NCI-H1694 treated with DMSO at 0.1 percent for 48 hours (cell line): ENCODE results near the gene CYTIP.

Experiments
- DNase-seq: peaks from one replicate; lab custom pipeline; 2025; lab: John Stamatoyannopoulos, UW

Gene CYTIP

GRCh38 chr2:157463002-157463401 is 19.1 kb upstream of the CYTIP start:
- DNase-seq, result no peak

DNA sequence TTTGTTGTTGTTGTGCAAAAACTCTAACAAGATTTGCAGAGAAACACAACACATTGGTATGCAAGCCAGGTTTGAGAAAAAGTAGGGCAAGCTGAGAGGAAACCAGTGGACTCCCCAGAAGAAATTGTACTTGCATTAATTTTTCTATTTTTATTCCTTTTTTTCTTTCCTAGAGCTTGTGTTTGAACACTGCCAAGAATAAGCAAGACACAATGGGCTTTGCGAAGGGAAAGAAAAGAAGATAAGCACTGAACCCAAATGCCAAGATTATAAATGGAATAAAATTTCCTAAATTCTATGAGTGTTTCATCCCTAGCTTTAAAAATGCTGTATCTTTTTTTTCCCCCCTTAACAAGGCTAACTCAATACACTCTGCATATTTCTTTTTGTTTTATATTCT is 17.0 kb upstream of the CYTIP start:
- DNase-seq, result no peak

DNA sequence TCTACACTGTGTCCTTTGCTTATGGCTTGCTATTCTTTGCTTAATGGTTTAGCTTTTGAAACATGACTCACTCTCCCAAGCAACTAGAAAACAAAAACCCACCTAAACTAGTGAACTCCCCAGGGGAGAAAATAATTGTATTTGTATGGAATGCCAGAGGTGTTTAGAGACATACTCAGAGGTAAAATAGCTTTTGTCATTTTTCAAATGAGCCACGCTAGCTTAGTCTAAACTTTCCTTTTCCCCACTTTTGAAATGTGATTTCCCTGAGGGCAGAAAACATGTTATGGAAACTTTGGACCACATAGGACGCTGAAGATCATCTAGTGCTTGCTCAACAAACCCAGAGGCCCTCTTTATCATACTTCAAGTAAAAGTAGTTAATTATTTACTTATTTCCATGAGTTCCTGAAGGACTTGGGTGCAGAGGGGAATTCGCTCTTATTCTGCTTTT is 16.5 kb upstream of the CYTIP start:
- no peak for DNase-seq

GRCh38 chr2:157459486-157459885 is 15.6 kb upstream of the CYTIP start:
- no peak for DNase-seq

DNA sequence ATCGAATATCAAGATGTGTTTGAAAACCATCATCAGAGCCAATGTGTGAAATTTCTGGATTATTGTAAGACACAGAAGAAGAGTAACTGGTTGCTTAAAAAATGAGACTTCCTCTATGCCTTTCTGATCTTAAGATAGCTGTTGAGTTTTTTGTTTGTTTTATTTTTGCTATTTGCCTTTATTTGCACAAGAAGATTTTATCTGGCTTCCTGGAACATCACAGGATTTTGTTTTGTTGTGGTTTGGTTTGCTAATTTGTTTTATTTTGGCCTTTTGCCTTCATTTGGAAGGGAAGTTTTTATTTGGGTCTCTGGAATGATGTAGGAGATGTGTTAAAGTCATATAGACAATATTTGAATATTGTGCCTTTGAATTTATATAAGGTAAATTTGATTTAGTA is 3.9 kb upstream of the CYTIP start:
- no peak for DNase-seq

- no peak for DNase-seq
Observed at GRCh38 chr2:157447031-157447430, 3.1 kb upstream of the CYTIP start.

- no peak for DNase-seq
Observed at GRCh38 chr2:157444641-157445040, 752 bp upstream of the CYTIP start.

DNA sequence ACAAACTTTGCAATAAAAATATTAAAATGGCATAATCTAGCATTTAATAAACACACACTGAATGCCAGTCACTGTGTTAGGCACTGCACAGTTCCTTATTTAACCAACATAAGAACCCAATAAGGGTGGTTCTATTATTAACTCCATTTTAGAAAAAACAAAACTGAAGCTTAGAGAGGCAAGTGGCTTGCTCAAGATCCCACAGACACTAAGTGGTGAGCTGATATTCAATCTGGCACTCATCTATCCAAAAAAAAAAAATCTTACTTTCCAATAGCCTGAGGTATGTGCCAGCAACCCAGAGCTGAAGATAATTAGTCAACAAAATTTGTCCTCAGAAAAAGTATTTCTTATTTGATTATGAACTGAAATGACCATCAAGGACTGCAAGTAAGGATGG is 799 bp downstream of the CYTIP start:
- DNase-seq, result no peak

DNA sequence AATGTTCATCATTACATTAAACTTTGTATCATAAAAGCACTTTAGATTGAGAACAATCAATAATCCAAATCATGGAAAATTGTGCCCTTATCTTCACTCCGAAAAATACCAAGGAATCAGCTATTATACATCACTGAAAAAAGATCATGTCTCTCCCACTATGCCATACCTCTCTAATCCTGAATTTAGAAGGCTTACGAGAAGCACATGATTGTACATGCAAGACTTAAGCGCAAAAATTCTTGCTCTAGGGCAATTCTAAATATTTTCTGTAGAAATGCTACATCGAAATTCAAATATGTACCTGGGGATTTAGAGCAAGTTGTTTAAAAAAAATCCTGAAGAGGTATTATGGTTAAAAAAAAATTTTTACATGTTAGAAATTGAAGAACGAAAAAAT is 1.3 kb downstream of the CYTIP start:
- no peak for DNase-seq

GRCh38 chr2:157442191-157442590 is 1.7 kb downstream of the CYTIP start:
- DNase-seq, result no peak

GRCh38 chr2:157441072-157441454 is 2.8 kb downstream of the CYTIP start:
- DNase-seq, result peak; percentile 61

DNA sequence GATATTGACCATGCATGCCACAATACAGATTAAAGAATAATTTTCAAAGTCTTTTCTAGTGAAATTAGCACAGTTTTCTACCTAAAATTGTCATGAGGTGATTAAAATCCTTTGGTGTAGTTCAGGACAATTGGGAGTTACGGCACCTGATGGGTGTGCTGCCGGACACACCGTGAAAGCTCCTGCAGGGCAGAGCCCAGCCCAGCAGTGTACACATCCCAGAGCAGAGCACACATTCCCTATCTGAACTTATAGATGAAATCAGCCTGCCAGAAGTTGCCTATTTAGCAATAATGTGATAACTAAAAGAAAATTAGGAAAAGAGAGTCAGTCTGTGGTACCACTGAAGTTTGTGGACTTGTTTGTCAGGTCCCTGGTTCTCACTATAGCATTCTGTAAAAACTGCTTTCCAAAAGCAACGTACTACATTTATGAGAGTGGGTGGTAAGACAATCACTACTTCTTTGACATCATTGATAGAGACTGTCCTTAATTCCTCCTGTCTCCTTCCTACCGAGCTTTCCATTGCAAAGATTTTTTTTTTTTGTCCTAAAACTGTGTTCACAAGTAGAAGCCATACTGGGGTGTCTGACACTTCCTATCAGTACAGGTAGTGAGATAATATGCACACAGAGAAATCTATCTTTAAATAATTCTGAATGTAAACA is 3.4 kb downstream of the CYTIP start:
- DNase-seq, result no peak

- DNase-seq, result no peak
Observed at GRCh38 chr2:157439824-157440186, 4.1 kb downstream of the CYTIP start.

DNA sequence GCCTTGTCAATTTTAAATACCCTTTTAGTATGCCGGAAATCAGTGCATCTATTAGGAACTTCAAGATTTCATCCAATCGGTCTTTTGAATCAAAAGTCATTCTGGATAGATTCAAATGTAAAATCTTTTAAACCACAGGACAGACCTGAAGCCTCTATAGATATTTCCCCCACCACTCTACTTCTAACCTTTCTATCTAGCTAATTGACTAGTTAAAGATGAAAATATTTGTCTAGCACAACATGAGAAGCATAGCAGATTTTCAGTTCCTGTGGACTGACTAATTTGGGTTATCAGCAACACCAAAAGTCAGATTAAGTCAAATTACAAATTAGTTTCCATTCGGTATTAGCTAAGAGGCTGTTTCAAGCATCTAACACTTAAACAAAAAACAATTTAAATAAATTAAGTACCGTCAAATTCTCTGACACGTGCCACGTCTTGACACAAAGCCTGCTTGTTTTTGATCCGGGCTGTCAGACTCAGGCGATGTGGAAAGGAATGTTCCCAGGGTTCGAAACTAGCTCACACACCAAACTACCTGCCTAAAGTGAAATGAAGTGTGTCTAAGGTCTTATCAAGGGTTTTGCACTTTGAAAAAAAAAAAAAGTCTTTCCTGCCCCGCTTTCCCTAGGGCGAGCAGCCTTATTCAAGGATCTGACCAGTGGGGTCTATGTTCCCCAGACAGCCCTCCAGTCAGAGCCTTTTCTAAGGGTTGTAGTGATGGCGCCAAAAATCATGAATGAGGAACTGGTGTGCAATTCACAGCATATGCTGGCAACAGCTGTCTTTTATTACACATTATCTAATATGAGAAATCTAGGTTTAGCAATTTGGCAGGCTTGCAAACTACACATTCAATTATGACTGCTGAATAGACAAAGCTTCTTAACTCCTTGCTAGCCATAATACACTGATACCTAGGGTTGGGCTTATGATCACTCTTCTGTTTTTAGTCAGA is 4.7 kb downstream of the CYTIP start:
- DNase-seq, result peak; percentile 99

- DNase-seq, result no peak
Observed at GRCh38 chr2:157433394-157433793, 10.5 kb downstream of the CYTIP start.

DNA sequence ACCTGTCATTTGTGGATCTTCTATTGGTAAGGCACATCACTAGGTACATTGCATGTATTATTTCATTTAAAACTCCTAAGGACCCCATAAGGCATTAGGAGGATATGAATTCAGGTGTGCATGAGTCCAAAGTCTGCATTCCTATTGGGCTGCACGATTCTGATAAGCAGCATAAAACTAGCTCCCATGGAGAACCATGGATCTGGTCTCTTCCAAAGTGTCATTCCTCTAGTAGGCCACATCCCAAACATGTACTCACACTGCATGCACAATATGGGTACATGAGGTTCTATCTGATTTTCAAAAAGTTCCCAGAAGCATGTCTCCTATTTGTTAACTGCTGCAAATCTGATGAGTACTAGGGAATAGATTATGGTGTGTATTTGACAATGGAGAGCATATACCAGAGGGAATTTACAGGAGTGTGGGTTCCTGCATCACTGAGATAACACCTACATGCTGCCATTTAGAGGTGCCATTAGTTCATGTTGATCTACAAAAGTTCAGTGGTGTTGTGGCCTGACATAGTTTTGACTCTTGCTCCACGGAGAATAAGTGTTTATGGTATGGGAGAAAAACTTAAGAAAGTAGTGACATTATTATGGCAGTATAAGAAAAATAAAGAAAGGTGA is 11.3 kb downstream of the CYTIP start:
- no peak for DNase-seq

DNA sequence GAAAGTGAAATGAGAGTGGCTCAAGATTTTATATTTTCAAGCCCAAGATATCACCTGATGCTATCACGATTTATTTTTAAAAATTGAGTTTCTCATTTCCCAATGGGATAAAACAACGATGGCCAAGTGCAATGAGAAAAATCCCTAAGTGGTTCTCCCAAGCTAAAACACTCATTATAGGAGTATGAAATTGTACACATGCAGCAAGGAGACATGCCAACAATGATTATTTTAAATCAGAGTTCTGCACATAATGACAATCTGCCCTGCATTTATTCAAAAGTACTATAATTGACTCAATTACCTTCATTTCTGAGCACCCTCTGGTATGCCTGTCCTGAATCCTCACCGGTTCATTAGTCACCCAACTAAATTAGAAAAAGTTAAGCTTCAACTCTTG is 12.7 kb downstream of the CYTIP start:
- DNase-seq, result no peak

GRCh38 chr2:157428500-157429175 is 15.3 kb downstream of the CYTIP start:
- DNase-seq, result no peak

- no peak for DNase-seq
Observed at GRCh38 chr2:157427922-157428303, 16.0 kb downstream of the CYTIP start.

GRCh38 chr2:157427003-157427921 is 16.6 kb downstream of the CYTIP start:
- DNase-seq, result no peak

GRCh38 chr2:157426477-157426994 is 17.4 kb downstream of the CYTIP start:
- no peak for DNase-seq
